ENCODE measurements around the gene CNOT2.
A peak's percentile ranks its signal among the peaks of the same experiment; 100 is the strongest.

CNOT2 gene

DNA sequence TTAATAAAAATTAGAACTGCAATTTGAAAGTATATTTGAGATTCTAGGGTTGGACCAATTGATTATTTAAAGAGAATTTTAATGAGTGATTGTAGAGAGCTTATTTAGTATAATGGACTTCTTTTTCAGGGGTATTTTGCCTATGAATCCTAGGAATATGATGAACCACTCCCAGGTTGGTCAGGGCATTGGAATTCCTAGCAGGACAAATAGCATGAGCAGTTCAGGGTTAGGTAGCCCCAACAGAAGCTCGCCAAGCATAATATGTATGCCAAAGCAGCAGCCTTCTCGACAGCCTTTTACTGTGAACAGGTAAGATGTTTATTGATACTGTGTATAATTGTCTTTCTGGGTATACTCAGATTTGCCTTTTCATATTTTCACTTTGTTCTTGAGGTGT is 86.9 kb downstream of the CNOT2 start:
- Histone ChIP-seq H3K14ac (ENCODE audit: low read length) (no peak overlapping the region), H2BK120ac (ENCODE audit: insufficient read depth, low read length, poor library complexity) (no peak overlapping the region), H4K12ac (ENCODE audit: low read depth, low read length) (no peak overlapping the region), H3K4me3 (ENCODE audit: low read depth, low read length) (no peak overlapping the region), H2BK12ac (ENCODE audit: low read length) (no peak overlapping the region), H3K27me3 (ENCODE audit: insufficient read depth, low read length) (no peaks in the 10 kb centered on the region), H3K9me3 (ENCODE audit: insufficient read depth, low read depth, low read length) (no peaks in the 10 kb centered on the region), H2AFZ (ENCODE audit: insufficient read depth, low read length, poor library complexity) (no peak overlapping the region), H3K23ac (ENCODE audit: low read length) (no peak overlapping the region), H3K18ac (ENCODE audit: low read length) (no peak overlapping the region), H2AK5ac (ENCODE audit: low read length) (no peak overlapping the region), H3K9ac (ENCODE audit: low read length) (no peak overlapping the region), H3K4me1 (ENCODE audit: control insufficient read depth in 1 of 2, insufficient read depth in 2 of 2, low read length in 2 of 2) (no peaks in the 10 kb centered on the region), H3K4me2 (ENCODE audit: low read length) (no peak overlapping the region), H3K27ac (ENCODE audit: low read depth, low read length) (no peak overlapping the region), H4K91ac (ENCODE audit: low read depth, low read length) (no peak overlapping the region), H3K4ac (ENCODE audit: low read depth, low read length) (no peak overlapping the region), H3K79me2 (ENCODE audit: control insufficient read depth, insufficient read depth, low read length, poor library complexity) (no peaks in the 10 kb centered on the region), H2BK5ac (ENCODE audit: low read depth, low read length, poor library complexity) (no peak overlapping the region), H3K79me1 (ENCODE audit: low read length) (no peaks in the 10 kb centered on the region), H4K8ac (ENCODE audit: low read depth, low read length) (no peak overlapping the region), H3K36me3 (ENCODE audit: control insufficient read depth in 1 of 2, insufficient read depth in 2 of 2, low read length in 2 of 2) (peaks cover 0 to 2% of the 10 kb centered on the region in 2 experiments)
- DNase-seq: no peak
- WGBS (ENCODE audit: extremely low coverage, insufficient coverage, insufficient read length): no CpG with 5 or more reads among the region's 2 CpGs

DNA sequence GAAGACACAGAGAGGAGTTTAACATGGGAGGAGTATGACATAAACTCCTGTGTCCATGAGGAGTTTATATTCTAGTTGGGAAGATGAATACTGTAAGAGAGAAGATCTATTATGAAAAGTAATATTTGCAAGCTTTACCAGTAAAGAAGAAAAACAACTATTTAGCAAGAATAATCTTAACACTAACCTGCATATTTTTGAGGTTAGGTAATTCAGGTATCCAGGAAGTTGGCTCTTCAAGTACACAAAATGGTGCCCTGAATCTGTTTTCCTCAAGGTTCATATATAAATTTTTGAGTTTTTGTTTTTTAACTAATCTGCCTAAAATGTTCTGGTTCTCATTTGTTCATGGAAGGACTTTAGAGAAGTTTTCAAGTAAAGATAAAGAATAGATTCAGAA is 89.0 kb downstream of the CNOT2 start:
- Histone ChIP-seq H2BK5ac (ENCODE audit: low read depth, low read length, poor library complexity) (no peak overlapping the region), H4K8ac (ENCODE audit: low read depth, low read length) (no peak overlapping the region), H3K4me1 (ENCODE audit: control insufficient read depth in 1 of 2, insufficient read depth in 2 of 2, low read length in 2 of 2) (no peaks in the 10 kb centered on the region), H2AK5ac (ENCODE audit: low read length) (no peak overlapping the region), H3K27me3 (ENCODE audit: insufficient read depth, low read length) (no peaks in the 10 kb centered on the region), H3K9me3 (ENCODE audit: insufficient read depth, low read depth, low read length) (no peaks in the 10 kb centered on the region), H2AFZ (ENCODE audit: insufficient read depth, low read length, poor library complexity) (no peak overlapping the region), H3K79me2 (ENCODE audit: control insufficient read depth, insufficient read depth, low read length, poor library complexity) (no peaks in the 10 kb centered on the region), H4K12ac (ENCODE audit: low read depth, low read length) (no peak overlapping the region), H3K9ac (ENCODE audit: low read length) (no peak overlapping the region), H3K27ac (ENCODE audit: low read depth, low read length) (no peak overlapping the region), H2BK120ac (ENCODE audit: insufficient read depth, low read length, poor library complexity) (no peak overlapping the region), H3K18ac (ENCODE audit: low read length) (no peak overlapping the region), H3K4ac (ENCODE audit: low read depth, low read length) (no peak overlapping the region), H3K4me3 (ENCODE audit: low read depth, low read length) (no peak overlapping the region), H3K79me1 (ENCODE audit: low read length) (no peaks in the 10 kb centered on the region), H2BK12ac (ENCODE audit: low read length) (no peak overlapping the region), H4K91ac (ENCODE audit: low read depth, low read length) (no peak overlapping the region), H3K4me2 (ENCODE audit: low read length) (no peak overlapping the region), H3K23ac (ENCODE audit: low read length) (no peak overlapping the region), H3K36me3 (ENCODE audit: control insufficient read depth in 1 of 2, insufficient read depth in 2 of 2, low read length in 2 of 2) (peaks cover 0 to 2% of the 10 kb centered on the region in 2 experiments), H3K14ac (ENCODE audit: low read length) (no peak overlapping the region)
- DNase-seq: peak; percentile 2 to 56

DNA sequence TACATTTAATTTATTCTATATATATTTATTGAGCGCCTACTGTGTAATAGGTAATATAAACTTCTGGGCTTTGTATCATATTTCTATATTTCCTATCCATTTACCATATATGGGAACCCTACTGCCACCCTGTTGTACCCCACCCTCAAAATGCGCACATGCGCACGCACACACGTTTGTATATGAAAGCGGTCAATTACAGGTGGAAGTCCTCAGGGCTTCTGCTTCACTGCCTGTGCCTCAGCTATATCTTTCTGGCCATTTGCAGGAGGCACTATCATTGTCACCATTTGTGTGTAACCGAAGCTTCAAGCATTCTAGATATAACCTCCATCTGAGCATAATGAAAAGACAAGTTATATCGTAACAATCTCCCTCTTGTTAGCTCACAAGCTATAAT is 91.5 kb downstream of the CNOT2 start:
- Histone ChIP-seq H3K79me2 (ENCODE audit: control insufficient read depth, insufficient read depth, low read length, poor library complexity) (no peaks in the 10 kb centered on the region), H3K27ac (ENCODE audit: low read depth, low read length) (no peak overlapping the region), H2BK5ac (ENCODE audit: low read depth, low read length, poor library complexity) (no peak overlapping the region), H3K36me3 (ENCODE audit: control insufficient read depth in 1 of 2, insufficient read depth in 2 of 2, low read length in 2 of 2) (peaks cover 0 to 3% of the 10 kb centered on the region in 2 experiments), H4K12ac (ENCODE audit: low read depth, low read length) (no peak overlapping the region), H3K18ac (ENCODE audit: low read length) (no peak overlapping the region), H4K8ac (ENCODE audit: low read depth, low read length) (no peak overlapping the region), H3K4ac (ENCODE audit: low read depth, low read length) (no peak overlapping the region), H3K9ac (ENCODE audit: low read length) (no peak overlapping the region), H2BK12ac (ENCODE audit: low read length) (no peak overlapping the region), H3K4me3 (ENCODE audit: low read depth, low read length) (no peak overlapping the region), H2AK5ac (ENCODE audit: low read length) (no peak overlapping the region), H3K4me2 (ENCODE audit: low read length) (no peak overlapping the region), H2BK120ac (ENCODE audit: insufficient read depth, low read length, poor library complexity) (no peak overlapping the region), H3K4me1 (ENCODE audit: control insufficient read depth in 1 of 2, insufficient read depth in 2 of 2, low read length in 2 of 2) (no peaks in the 10 kb centered on the region), H3K27me3 (ENCODE audit: insufficient read depth, low read length) (no peaks in the 10 kb centered on the region), H3K79me1 (ENCODE audit: low read length) (no peaks in the 10 kb centered on the region), H3K9me3 (ENCODE audit: insufficient read depth, low read depth, low read length) (no peaks in the 10 kb centered on the region), H4K91ac (ENCODE audit: low read depth, low read length) (no peak overlapping the region), H2AFZ (ENCODE audit: insufficient read depth, low read length, poor library complexity) (no peak overlapping the region), H3K14ac (ENCODE audit: low read length) (no peak overlapping the region), H3K23ac (ENCODE audit: low read length) (no peak overlapping the region)
- DNase-seq: no peak
- no CpG with 5 or more reads among the region's 8 CpGs for WGBS (ENCODE audit: extremely low coverage, insufficient coverage, insufficient read length)

DNA sequence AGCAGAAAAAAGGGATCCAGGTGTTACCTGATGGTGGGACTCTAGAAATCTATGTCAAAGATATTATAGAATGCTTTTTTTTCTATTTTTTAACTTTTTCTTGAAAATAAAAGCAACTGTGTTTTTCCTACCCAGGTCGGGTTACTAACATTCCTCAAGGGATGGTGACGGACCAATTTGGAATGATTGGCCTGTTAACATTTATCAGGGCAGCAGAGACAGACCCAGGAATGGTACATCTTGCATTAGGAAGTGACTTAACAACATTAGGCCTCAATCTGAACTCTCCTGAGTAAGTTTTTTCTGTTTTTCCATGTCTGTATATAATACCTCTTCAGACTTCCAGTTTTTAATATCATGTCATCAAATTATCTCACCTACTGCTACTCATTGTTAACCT is 95.3 kb downstream of the CNOT2 start:
- no peaks in the 10 kb centered on the region for H3K79me1 ChIP-seq (ENCODE audit: low read length)
- H2BK12ac ChIP-seq (ENCODE audit: low read length): no peak overlapping the region
- no peak overlapping the region for H2AK5ac ChIP-seq (ENCODE audit: low read length)
- H2BK5ac ChIP-seq (ENCODE audit: low read depth, low read length, poor library complexity): no peak overlapping the region
- H3K9ac ChIP-seq (ENCODE audit: low read length): no peak overlapping the region
- no peak overlapping the region for H3K27ac ChIP-seq (ENCODE audit: low read depth, low read length)
- no peak overlapping the region for H4K91ac ChIP-seq (ENCODE audit: low read depth, low read length)
- no peak overlapping the region for H3K4me2 ChIP-seq (ENCODE audit: low read length)
- WGBS (ENCODE audit: extremely low coverage, insufficient coverage, insufficient read length): no CpG with 5 or more reads among the region's 2 CpGs
- H2BK120ac ChIP-seq (ENCODE audit: insufficient read depth, low read length, poor library complexity): no peak overlapping the region
- DNase-seq: peak; percentile 48 to 83
- H3K18ac ChIP-seq (ENCODE audit: low read length): no peak overlapping the region
- H3K36me3 ChIP-seq (ENCODE audit: control insufficient read depth in 1 of 2, insufficient read depth in 2 of 2, low read length in 2 of 2): peaks cover 4 to 11% of the 10 kb centered on the region in 2 experiments
- no peaks in the 10 kb centered on the region for H3K27me3 ChIP-seq (ENCODE audit: insufficient read depth, low read length)
- H3K79me2 ChIP-seq (ENCODE audit: control insufficient read depth, insufficient read depth, low read length, poor library complexity): no peaks in the 10 kb centered on the region
- H3K23ac ChIP-seq (ENCODE audit: low read length): no peak overlapping the region
- no peak overlapping the region for H3K4me3 ChIP-seq (ENCODE audit: low read depth, low read length)
- no peak overlapping the region for H4K8ac ChIP-seq (ENCODE audit: low read depth, low read length)
- H3K9me3 ChIP-seq (ENCODE audit: insufficient read depth, low read depth, low read length): no peaks in the 10 kb centered on the region
- H2AFZ ChIP-seq (ENCODE audit: insufficient read depth, low read length, poor library complexity): no peak overlapping the region
- H4K12ac ChIP-seq (ENCODE audit: low read depth, low read length): no peak overlapping the region
- H3K4ac ChIP-seq (ENCODE audit: low read depth, low read length): no peak overlapping the region
- no peaks in the 10 kb centered on the region for H3K4me1 ChIP-seq (ENCODE audit: control insufficient read depth in 1 of 2, insufficient read depth in 2 of 2, low read length in 2 of 2)
- H3K14ac ChIP-seq (ENCODE audit: low read length): no peak overlapping the region
